Transverse colon (tissue), 4 donors: ENCODE data around the gene SHISA5. TPM values are rescaled to one million over a fixed set of nuclear protein-coding genes. Genes with fewer than 3 reads are reported as not detected.

Experiments used
- DNase-seq: peaks from one replicate; pipeline ENCODE4 v3.0.0-alpha.2; 2019
- H3K27ac ChIP-seq, 4 donors: fragments of 200-600 bp; sonication (generic); 2 replicates each; pipeline ENCODE4 v1.5.1; 2016 to 2018; ENCODE audit warnings: inconsistent platforms in 4 of 4
- H3K27me3 ChIP-seq: fragments of 200-600 bp; sonication (generic); 2 replicates; pipeline ENCODE4 v1.5.1; 2017; ENCODE audit warnings: inconsistent platforms
- H3K36me3 ChIP-seq, 4 donors: fragments of 200-600 bp; sonication (generic); 2 replicates each; pipeline ENCODE4 v1.5.1; 2017 to 2019; ENCODE audit warnings: inconsistent platforms in 4 of 4
- H3K4me1 ChIP-seq, 4 donors: fragments of 200-600 bp; sonication (generic); 2 replicates each; pipeline ENCODE4 v1.5.1; 2017 to 2020; ENCODE audit warnings: inconsistent platforms in 4 of 4
- H3K4me3 ChIP-seq, 4 donors: fragments of 200-600 bp; sonication (generic); 1 replicate in 1 of 4; 2 replicates in 3 of 4; pipeline versions ENCODE4 v1.5.1 to v1.6.1; 2017 to 2019; ENCODE audit warnings: inconsistent platforms in 4 of 4
- H3K9me3 ChIP-seq, 2 donors: fragments of 200-600 bp; sonication (generic); 2 replicates each; pipeline ENCODE4 v1.5.1; 2017 to 2019; ENCODE audit warnings: inconsistent platforms in 2 of 2
- EP300 ChIP-seq: sonication (generic); formaldehyde crosslinking; IDR thresholded peaks from one replicate; pipeline ENCODE4 v1.6.1; 2017; ENCODE audit warnings: antibody characterized with exemption, low read depth
- POLR2A ChIP-seq: fragments of 450-650 bp; IDR thresholded peaks from one replicate; pipeline ENCODE4 v1.6.1; 2016; ENCODE audit warnings: antibody characterized with exemption, mild to moderate bottlenecking, moderate library complexity
- POLR2AphosphoS5 ChIP-seq, 3 donors: sonication (generic); formaldehyde crosslinking; IDR thresholded peaks; one replicate each; pipeline ENCODE4 v1.6.1; 2016; ENCODE audit warnings: antibody characterized with exemption in 3 of 3
- WGBS, 2 donors: methylation state at CpG; one replicate each; pipeline ENCODE4 v1.1.5; 2018; ENCODE audit warnings: low coverage in 1 of 2; 5-methylcytosine and 5-hydroxymethylcytosine counted together
- in situ Hi-C, 4 donors: fragments of 200-750 bp; cut with MboI; loops; one replicate each; pipeline versions ENCODE4 v1.15.0 to v1.15.1; 2017; ENCODE audit warnings: low sequenced_read_pairs in 3 of 4, low pct_ligation_motif_present in 1 of 4, low pct_unique_long_range_greater_than_20kb in 1 of 4
- intact Hi-C: fragments of 100-400 bp; cut with DNase I; formaldehyde crosslinking; loops from one replicate; pipeline ENCODE4 v1.15.1; 2023; ENCODE audit warnings: low total_unique reads
- total RNA-seq, 4 donors: library from RNA; depleted of rRNA; stranded (reverse); fragments of >200 nt; gene quantifications; one replicate each; pipeline ENCODE4 v1.1.0, GENCODE V29; 2016
- TF ChIP-seq, protein P1 (sequence below), 5 experiments: fragments of 200-600 bp in 3 of 5; fragments of 450-650 bp in 2 of 5; sonication (generic) in 3 of 5; IDR thresholded peaks; 1 replicate in 2 of 5; 2 replicates in 3 of 5; pipeline ENCODE4 v1.5.1; 2016 to 2017; ENCODE audit warnings: antibody characterized with exemption in 5 of 5, inconsistent platforms in 3 of 5, mild to moderate bottlenecking in 2 of 5, moderate library complexity in 1 of 5

Gene SHISA5
- total RNA-seq, 4 donors from 2014 or later = 72.9 to 89.4 (median 80.8) TPM

DNA sequence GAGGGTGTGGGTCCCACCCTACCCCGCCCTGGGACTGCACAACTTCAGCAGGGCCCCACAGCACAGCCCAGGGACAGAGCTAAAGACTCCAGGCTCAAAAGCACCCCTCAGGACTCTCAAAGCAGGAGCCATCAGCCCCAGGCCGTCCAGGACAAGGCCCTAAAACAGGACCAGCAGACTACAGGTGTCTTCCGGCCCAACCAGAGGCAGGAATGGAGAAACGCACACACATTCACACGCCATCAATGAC, 31.4 kb downstream of the SHISA5 start:
- intact Hi-C loops = no loop called here
- Histone ChIP-seq H3K4me3 (peak overlapping the region; percentile 29 to 81 (median 62)), H3K27me3 (no peaks in the 10 kb centered on the region), H3K9me3 (no peaks in the 10 kb centered on the region), H3K27ac (peak overlapping the region; percentile 94 to 97 (median 95)), H3K4me1 (peaks cover 44 to 57% (median 49%) of the 10 kb centered on the region in 4 donors), H3K36me3 (no peaks in the 10 kb centered on the region)
- no peak for TF ChIP-seq EP300
- no peak for TF ChIP-seq POLR2AphosphoS5 (IDR thresholded peaks at IDR 0.05)
- TF ChIP-seq, protein P1, sequence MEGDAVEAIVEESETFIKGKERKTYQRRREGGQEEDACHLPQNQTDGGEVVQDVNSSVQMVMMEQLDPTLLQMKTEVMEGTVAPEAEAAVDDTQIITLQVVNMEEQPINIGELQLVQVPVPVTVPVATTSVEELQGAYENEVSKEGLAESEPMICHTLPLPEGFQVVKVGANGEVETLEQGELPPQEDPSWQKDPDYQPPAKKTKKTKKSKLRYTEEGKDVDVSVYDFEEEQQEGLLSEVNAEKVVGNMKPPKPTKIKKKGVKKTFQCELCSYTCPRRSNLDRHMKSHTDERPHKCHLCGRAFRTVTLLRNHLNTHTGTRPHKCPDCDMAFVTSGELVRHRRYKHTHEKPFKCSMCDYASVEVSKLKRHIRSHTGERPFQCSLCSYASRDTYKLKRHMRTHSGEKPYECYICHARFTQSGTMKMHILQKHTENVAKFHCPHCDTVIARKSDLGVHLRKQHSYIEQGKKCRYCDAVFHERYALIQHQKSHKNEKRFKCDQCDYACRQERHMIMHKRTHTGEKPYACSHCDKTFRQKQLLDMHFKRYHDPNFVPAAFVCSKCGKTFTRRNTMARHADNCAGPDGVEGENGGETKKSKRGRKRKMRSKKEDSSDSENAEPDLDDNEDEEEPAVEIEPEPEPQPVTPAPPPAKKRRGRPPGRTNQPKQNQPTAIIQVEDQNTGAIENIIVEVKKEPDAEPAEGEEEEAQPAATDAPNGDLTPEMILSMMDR (IDR thresholded peaks at IDR 0.05) = no peak
- TF ChIP-seq POLR2A = no peak
- no peak for DNase-seq
- WGBS, 2 donors = 0% methylated on average over 5 of the region's 5 CpGs; no CpG with 5 or more reads in 1 of the 2 donors
- in situ Hi-C loops = no loop called here

DNA sequence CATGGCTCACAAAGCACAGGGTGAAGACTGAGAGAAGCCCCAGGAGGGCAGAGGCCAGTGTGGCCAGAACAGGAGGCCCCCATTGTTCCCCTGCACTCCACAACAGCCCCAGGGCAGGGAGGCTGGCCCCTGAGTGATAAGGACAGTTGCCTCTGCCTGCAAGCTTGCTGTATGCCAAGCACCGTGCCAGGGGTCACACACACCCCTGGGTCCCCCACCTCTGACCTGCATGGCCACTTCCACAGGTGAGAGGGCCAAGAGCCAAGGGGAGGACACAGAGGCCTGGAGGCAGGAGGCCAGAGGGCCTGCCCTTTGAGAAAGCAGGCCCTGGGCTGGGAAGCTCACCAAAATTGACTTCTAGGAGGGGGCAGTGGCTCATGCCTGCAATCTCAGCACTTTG, 33.7 kb downstream of the SHISA5 start:
- no peak for TF ChIP-seq EP300
- no peak for TF ChIP-seq POLR2A
- H3K4me3 ChIP-seq = no peak overlapping the region
- H3K36me3 ChIP-seq = no peaks in the 10 kb centered on the region
- DNase-seq = no peak
- in situ Hi-C loops (no loop called here), intact Hi-C loops (no loop called here)
- no peaks in the 10 kb centered on the region for H3K27me3 ChIP-seq
- 69% methylated on average over 1 of the region's 1 CpG; no CpG with 5 or more reads in 1 of the 2 donors for WGBS, 2 donors
- peaks cover 57 to 75% (median 70%) of the 10 kb centered on the region in 4 donors for H3K4me1 ChIP-seq
- H3K27ac ChIP-seq = peak overlapping the region; percentile 9 to 95 (median 16)
- H3K9me3 ChIP-seq = no peaks in the 10 kb centered on the region

DNA sequence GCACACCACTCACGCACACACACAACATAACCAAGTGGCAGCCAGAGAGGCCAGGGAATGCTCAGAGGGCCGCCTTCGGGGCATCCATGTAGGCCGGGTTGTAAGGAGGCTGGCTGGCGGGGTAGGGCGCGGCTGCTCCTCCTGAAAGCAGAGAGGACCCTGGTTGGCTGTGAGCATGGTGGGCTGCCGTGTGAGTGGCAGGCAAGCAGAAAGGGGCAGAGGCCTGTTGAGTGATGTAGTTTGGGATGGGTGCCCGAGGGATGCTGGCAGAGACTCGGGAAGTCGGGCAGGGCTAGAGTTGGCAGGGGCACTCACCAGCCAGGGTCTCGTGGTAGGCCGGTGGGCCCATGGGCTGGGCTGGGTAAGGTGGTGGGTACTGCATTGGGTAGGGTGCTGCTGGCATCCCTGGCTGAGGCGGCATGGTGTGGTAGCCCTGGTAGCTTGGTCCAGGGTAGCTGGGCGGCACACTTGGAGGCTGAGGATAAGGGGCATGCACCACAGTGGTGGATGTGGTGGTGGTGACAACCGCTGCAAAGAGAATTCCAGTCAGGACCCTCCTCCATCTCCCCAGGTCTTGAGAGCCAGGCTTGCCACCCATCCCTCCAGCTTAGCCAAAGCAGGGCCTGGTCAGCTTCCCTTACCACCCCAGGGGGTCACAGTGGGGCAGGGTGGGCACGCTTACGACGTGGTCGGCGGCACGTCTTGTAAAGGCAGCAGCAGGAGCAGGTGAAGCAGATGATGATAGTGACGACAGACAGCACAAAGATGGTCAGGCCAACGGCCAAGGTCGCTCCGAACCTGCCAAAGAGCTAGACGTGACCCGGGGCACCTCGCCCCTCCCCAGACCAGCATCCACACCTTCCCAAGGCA, 34.7 kb downstream of the SHISA5 start:
- WGBS, 2 donors = 82 to 83% methylated on average over 3 to 29 of the region's 29 CpGs

DNA sequence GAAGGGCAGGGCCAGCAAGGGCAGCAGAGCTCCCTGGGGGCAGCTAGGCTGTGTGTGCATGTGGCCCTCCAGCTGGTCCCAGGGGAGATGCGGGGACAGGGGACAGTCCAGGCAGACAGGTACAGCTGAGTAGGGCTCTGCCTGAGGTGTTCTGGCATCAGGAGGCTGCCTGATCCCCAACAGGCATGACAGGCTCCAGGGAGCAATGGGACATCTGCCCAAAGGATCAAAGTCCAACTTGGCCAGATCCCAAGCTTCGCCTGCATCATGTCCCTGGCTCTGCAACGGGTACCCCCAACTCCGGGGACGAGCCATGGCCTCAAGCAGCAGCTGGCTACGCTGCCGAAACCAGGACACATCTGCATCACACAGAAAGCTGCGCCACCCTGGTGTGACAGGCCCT, 35.6 kb downstream of the SHISA5 start:
- Histone ChIP-seq H3K4me3 (no peak overlapping the region), H3K9me3 (no peaks in the 10 kb centered on the region), H3K4me1 (peaks cover 58 to 80% (median 71%) of the 10 kb centered on the region in 4 donors), H3K36me3 (no peaks in the 10 kb centered on the region), H3K27me3 (no peaks in the 10 kb centered on the region), H3K27ac (peak overlapping the region; percentile 96 to 100 (median 99))
- intact Hi-C loops (no loop called here), in situ Hi-C loops (loop anchor here in 1 of 4 donors (10.0 kb wide), 1 partner anchor 76 kb away; no protein-coding TSS in a partner anchor)
- TF ChIP-seq, protein P1 (IDR thresholded peaks at IDR 0.05) = no peak
- no peak for TF ChIP-seq EP300
- TF ChIP-seq POLR2AphosphoS5 (IDR thresholded peaks at IDR 0.05) = peak in 1 of 3 donors; percentile 7
- 35% methylated on average over 6 of the region's 8 CpGs; no CpG with 5 or more reads in 1 of the 2 donors for WGBS, 2 donors
- DNase-seq = peak; percentile 66

More for the DNA sequence above, 34.7 kb downstream of the SHISA5 start:
- DNase-seq = no peak
- TF ChIP-seq POLR2AphosphoS5 (IDR thresholded peaks at IDR 0.05) (no peak), POLR2A (no peak), EP300 (no peak)
- TF ChIP-seq, protein P1 (IDR thresholded peaks at IDR 0.05) = no peak
- Histone ChIP-seq H3K27ac (peak overlapping the region; percentile 96 to 100 (median 99)), H3K4me3 (no peak overlapping the region), H3K27me3 (no peaks in the 10 kb centered on the region), H3K9me3 (no peaks in the 10 kb centered on the region), H3K4me1 (peaks cover 61 to 83% (median 76%) of the 10 kb centered on the region in 4 donors), H3K36me3 (no peaks in the 10 kb centered on the region)
- in situ Hi-C loops (loop anchor here in 1 of 4 donors (10.0 kb wide), 1 partner anchor 76 kb away; no protein-coding TSS in a partner anchor), intact Hi-C loops (no loop called here)
